PC-9 (cell line): ENCODE measurements around the gene LSS. TPM values are rescaled to one million over a fixed set of nuclear protein-coding genes. Genes with fewer than 3 reads are reported as not detected.

Source experiments
- BruUV-seq: library from RNA; stranded (reverse); fragments of 400-500 nt; replicated peaks from 2 replicates; lab custom pipeline; 2021; lab: Mats Ljungman, UMichigan
- CTCF ChIA-PET: fragments of 300-600 bp; sonication (Branson Sonifier 250); formaldehyde crosslinking; loops from one replicate; lab custom pipeline; 2022; ENCODE audit warnings: antibody characterized with exemption; lab: Charles Lee
- POLR2A ChIA-PET: fragments of 300-600 bp; sonication (Branson Sonifier 250); formaldehyde crosslinking; loops from one replicate; lab custom pipeline; 2022; ENCODE audit warnings: antibody characterized with exemption; ENCODE audit not compliant: unreplicated experiment; lab: Charles Lee
- DNase-seq, 2 experiments: peaks; one replicate each; pipeline versions ENCODE4 v3.0.0 to v3.0.0-alpha.2; 2015 to 2022; ENCODE audit warnings: mixed read lengths in 1 of 2
- H2AFZ ChIP-seq: fragments of 200-600 bp; sonication (generic); 2 replicates; pipeline ENCODE4 v1.8.1; 2017; ENCODE audit warnings: antibody characterized with exemption
- H3F3A ChIP-seq: fragments of 200-600 bp; sonication (generic); 2 replicates; pipeline ENCODE4 v1.8.1; 2017; ENCODE audit warnings: antibody characterized with exemption, mild to moderate bottlenecking, low read depth; ENCODE audit not compliant: insufficient read depth
- H3K27ac ChIP-seq: fragments of 200-600 bp; sonication (generic); 2 replicates; pipeline ENCODE4 v1.6.1; 2016; ENCODE audit warnings: mixed run types
- H3K27me3 ChIP-seq: fragments of 200-600 bp; sonication (generic); 2 replicates; pipeline ENCODE4 v1.6.1; 2016; ENCODE audit warnings: low read depth, mixed run types; ENCODE audit not compliant: insufficient read depth
- H3K36me3 ChIP-seq: fragments of 200-600 bp; sonication (generic); 2 replicates; pipeline ENCODE4 v1.6.1; 2016; ENCODE audit warnings: low read depth, mixed run types
- H3K4me1 ChIP-seq: fragments of 200-600 bp; sonication (generic); replicated peaks from 2 replicates; pipeline ENCODE4 v1.6.1; 2016; ENCODE audit warnings: mixed run types; ENCODE audit not compliant: insufficient read depth
- H3K4me2 ChIP-seq: fragments of 200-600 bp; sonication (generic); 2 replicates; pipeline ENCODE4 v1.6.1; 2017; ENCODE audit warnings: mixed run types
- H3K4me3 ChIP-seq: fragments of 200-600 bp; sonication (generic); 2 replicates; pipeline ENCODE4 v1.6.1; 2016; ENCODE audit warnings: mixed run types
- H3K79me2 ChIP-seq: fragments of 200-600 bp; sonication (generic); 2 replicates; pipeline ENCODE4 v1.6.1; 2017; ENCODE audit warnings: low read depth, mixed run types
- H3K9me2 ChIP-seq: fragments of 200-600 bp; sonication (generic); 2 replicates; pipeline ENCODE4 v1.8.1; 2017; ENCODE audit warnings: mild to moderate bottlenecking; ENCODE audit not compliant: insufficient read depth
- H3K9me3 ChIP-seq: fragments of 200-600 bp; sonication (generic); 2 replicates; pipeline ENCODE4 v1.8.1; 2016; ENCODE audit warnings: low read depth; ENCODE audit not compliant: insufficient read depth
- H4K20me1 ChIP-seq: fragments of 200-600 bp; sonication (generic); 2 replicates; pipeline ENCODE4 v1.8.1; 2017; ENCODE audit not compliant: insufficient read depth
- CTCF ChIP-seq: fragments of 200-600 bp; sonication (generic); conservative IDR thresholded peaks from 2 replicates; pipeline ENCODE4 v1.6.1; 2017; ENCODE audit warnings: mixed run types, antibody characterized with exemption, mild to moderate bottlenecking, moderate library complexity
- EZH2 ChIP-seq: fragments of 200-600 bp; sonication (generic); IDR thresholded peaks from 2 replicates; pipeline ENCODE4 v1.8.0; 2017; ENCODE audit warnings: antibody characterized with exemption, low read depth
- intact Hi-C: fragments of 100-400 bp; cut with micrococcal nuclease; formaldehyde crosslinking; loops from one replicate; pipeline ENCODE4 v1.10.0; 2022; ENCODE audit not compliant: unreplicated experiment
- total RNA-seq: library from RNA; stranded (reverse); gene quantifications from 2 replicates; pipeline ENCODE4 v1.2.3, GENCODE V29; 2021

LSS gene
- total RNA-seq, 1 experiment from 2014 or later: 92.3 TPM

DNA sequence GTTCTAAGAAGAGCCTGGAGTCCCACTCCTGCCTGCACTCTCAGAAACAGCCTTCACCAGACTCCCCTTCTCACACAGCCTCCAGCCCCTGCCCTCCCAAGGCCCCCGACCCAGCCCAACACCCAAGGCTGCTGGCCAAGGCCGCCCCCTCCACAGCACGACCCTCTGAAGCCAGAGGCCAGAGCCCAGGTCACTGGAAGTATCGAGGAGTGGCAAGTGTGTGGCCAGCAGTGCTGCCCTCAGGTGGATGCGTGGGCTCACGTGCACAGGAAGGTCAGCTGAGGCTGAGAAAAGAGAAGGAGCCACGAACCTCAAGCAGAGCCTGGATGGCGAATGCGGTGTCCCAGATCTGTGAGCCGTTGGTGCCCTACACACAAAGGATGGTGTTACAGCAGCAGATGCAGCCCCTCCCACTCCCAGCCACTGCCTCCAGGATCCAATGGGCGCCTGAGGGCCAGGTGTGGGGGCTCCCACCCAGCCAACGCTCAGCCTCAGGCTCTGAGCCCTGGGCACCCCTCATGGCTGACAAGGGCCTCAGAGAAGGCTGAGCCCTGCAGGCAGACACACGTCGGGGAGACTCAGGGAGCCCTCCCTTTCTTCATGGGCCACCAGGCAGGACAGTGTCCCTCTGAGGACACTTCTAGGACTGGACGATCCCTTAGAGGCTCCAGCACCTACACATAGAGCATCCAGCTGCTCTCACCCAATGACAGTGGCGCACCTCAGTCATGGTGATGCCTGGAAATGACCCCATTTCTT lies 18.0 kb downstream of the LSS start:
- Histone ChIP-seq H3K27ac (no peak overlapping the region), H3F3A (no peaks in the 10 kb centered on the region), H3K9me2 (no peaks in the 10 kb centered on the region), H3K4me3 (no peak overlapping the region), H3K36me3 (no peaks in the 10 kb centered on the region), H3K4me1 (no peaks in the 10 kb centered on the region), H3K27me3 (no peaks in the 10 kb centered on the region), H3K79me2 (no peaks in the 10 kb centered on the region), H4K20me1 (no peaks in the 10 kb centered on the region), H2AFZ (no peak overlapping the region), H3K4me2 (no peak overlapping the region), H3K9me3 (no peaks in the 10 kb centered on the region)
- BruUV-seq: no TSS peak
- ChIA-PET POLR2A (no interaction called here), CTCF (interaction anchor here (0.7 kb wide), 1 partner anchor 75 kb away, joined by 3 read pairs; the partner anchor contains the start of gene YBEY)
- DNase-seq: no peak
- TF ChIP-seq CTCF: no peak
- no peak for TF ChIP-seq EZH2
- intact Hi-C loops: no loop called here

GRCh38 chr21:46208761-46209721 lies 19.5 kb downstream of the LSS start:
- Histone ChIP-seq H3F3A (no peaks in the 10 kb centered on the region), H3K36me3 (no peaks in the 10 kb centered on the region), H3K9me2 (no peaks in the 10 kb centered on the region), H3K9me3 (no peaks in the 10 kb centered on the region), H4K20me1 (no peaks in the 10 kb centered on the region), H3K4me2 (no peak overlapping the region), H3K79me2 (no peaks in the 10 kb centered on the region), H3K4me1 (no peaks in the 10 kb centered on the region), H3K27ac (no peak overlapping the region), H2AFZ (no peak overlapping the region), H3K27me3 (no peaks in the 10 kb centered on the region), H3K4me3 (no peak overlapping the region)
- ChIA-PET POLR2A (no interaction called here), CTCF (no interaction called here)
- TF ChIP-seq CTCF: no peak
- no peak for TF ChIP-seq EZH2
- no peak for DNase-seq
- intact Hi-C loops: no loop called here
- BruUV-seq: no TSS peak

- H3K27me3 ChIP-seq: no peaks in the 10 kb centered on the region
- CTCF ChIA-PET: no interaction called here
- no peak overlapping the region for H3K27ac ChIP-seq
- no peak for TF ChIP-seq CTCF
- no peak for TF ChIP-seq EZH2
- no peak overlapping the region for H3K4me3 ChIP-seq
- intact Hi-C loops: no loop called here
- H3K4me1 ChIP-seq: no peaks in the 10 kb centered on the region
- H3K4me2 ChIP-seq: no peak overlapping the region
- DNase-seq: no peak
- H3K36me3 ChIP-seq: no peaks in the 10 kb centered on the region
- no peak overlapping the region for H2AFZ ChIP-seq
- no peaks in the 10 kb centered on the region for H3K9me3 ChIP-seq
- H3K9me2 ChIP-seq: no peaks in the 10 kb centered on the region
- no TSS peak for BruUV-seq
- H4K20me1 ChIP-seq: no peaks in the 10 kb centered on the region
- no peaks in the 10 kb centered on the region for H3F3A ChIP-seq
- POLR2A ChIA-PET: no interaction called here
- no peaks in the 10 kb centered on the region for H3K79me2 ChIP-seq
These were observed 20.5 kb downstream of the LSS start for GRCh38 chr21:46207920-46208591.
